ENCODE measurements around the gene LTV1.

DNA sequence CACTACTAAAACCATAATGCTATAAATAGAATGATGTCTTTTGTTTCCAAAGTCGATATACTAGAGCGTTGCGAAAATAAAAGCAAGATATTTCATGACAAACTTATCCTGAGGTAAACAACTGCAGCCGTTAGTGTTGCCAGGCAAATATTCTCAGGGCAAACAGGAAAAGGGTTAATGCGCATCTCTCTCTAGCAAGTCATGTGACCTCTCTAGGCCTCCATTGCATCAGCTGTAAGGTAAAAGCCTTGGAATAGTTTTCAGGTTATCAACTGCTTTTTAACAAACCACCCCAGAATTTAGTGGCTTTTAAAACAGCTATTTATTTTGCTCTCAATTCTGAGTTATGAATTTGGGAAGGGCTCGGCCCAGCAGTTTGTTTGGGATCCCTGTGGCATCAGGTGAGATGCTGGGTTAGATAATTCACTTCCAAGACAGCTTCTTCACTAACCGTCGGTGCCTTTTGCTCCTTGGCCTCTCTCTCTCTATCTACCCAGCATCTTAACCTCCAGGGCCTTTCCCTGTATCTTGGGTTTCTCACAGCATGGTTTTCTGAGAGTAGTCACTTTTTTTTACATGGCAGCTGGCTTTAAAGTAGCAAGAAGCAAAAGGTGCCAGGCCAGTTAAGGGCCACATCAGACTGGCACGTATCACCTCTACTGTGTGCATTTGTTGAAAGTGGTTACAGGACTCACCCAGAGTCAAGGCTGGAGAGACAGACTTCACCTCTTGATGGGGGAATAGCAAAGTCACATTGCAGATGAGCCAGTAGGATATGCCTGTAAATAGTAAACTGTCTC, 39.2 kb upstream of the LTV1 start:
- TF ChIP-seq, protein P1, sequence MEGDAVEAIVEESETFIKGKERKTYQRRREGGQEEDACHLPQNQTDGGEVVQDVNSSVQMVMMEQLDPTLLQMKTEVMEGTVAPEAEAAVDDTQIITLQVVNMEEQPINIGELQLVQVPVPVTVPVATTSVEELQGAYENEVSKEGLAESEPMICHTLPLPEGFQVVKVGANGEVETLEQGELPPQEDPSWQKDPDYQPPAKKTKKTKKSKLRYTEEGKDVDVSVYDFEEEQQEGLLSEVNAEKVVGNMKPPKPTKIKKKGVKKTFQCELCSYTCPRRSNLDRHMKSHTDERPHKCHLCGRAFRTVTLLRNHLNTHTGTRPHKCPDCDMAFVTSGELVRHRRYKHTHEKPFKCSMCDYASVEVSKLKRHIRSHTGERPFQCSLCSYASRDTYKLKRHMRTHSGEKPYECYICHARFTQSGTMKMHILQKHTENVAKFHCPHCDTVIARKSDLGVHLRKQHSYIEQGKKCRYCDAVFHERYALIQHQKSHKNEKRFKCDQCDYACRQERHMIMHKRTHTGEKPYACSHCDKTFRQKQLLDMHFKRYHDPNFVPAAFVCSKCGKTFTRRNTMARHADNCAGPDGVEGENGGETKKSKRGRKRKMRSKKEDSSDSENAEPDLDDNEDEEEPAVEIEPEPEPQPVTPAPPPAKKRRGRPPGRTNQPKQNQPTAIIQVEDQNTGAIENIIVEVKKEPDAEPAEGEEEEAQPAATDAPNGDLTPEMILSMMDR (IDR thresholded peaks at IDR 0.05) = no peak
- TF ChIP-seq SIN3A (IDR thresholded peaks at IDR 0.05; ENCODE audit: borderline replicate concordance, insufficient read depth, low read depth, low read length) = no peak
- no peak for TF ChIP-seq POLR2AphosphoS5 (IDR thresholded peaks at IDR 0.05; ENCODE audit: low read depth, low read length)
